Right lobe of liver (tissue), 4 donors: Measurements from ENCODE around the gene NOM1.

ENCODE experiments used
- CTCF ChIP-seq, 4 donors: fragments of 200-600 bp in 3 of 4; fragments of 450-650 bp in 1 of 4; IDR thresholded peaks; one replicate each; pipeline versions ENCODE4 v1.5.1 to v1.8.0; 2016 to 2022; ENCODE audit warnings: antibody characterized with exemption in 4 of 4, mild to moderate bottlenecking in 2 of 4
- POLR2A ChIP-seq: fragments of 450-650 bp; IDR thresholded peaks from one replicate; pipeline ENCODE4 v1.6.1; 2017; ENCODE audit warnings: antibody characterized with exemption, mild to moderate bottlenecking
- donor health status: DM: no; HTN: no; CAD: no.
- donor health status: DM: no; HTN: no; CAD: no.
- donor health status: DM: no; HTN: yes; CAD: no.

GRCh38 chr7:156964971-156965370 lies 15.5 kb downstream of the NOM1 start:
- TF ChIP-seq CTCF (IDR thresholded peaks at IDR 0.05) = no peak
- TF ChIP-seq POLR2A = no peak
